Endodermal cell (in vitro differentiated cells): ENCODE data around the gene CHTF18. TPM values are rescaled to one million over a fixed set of nuclear protein-coding genes. Genes with fewer than 3 reads are reported as not detected.

ENCODE experiments used
- DNase-seq: peaks from one replicate; pipeline ENCODE4 v3.0.0-alpha.2; 2017
- H3K27ac ChIP-seq: 2 replicates; pipeline ENCODE4 v1.5.1; 2013; ENCODE audit warnings: mild to moderate bottlenecking, low read depth, low read length, moderate library complexity
- H3K27me3 ChIP-seq: 2 replicates; pipeline ENCODE4 v1.6.1; 2013; ENCODE audit warnings: mild to moderate bottlenecking, low read length, moderate library complexity; ENCODE audit not compliant: insufficient read depth, control insufficient read depth, poor library complexity, severe bottlenecking
- H3K36me3 ChIP-seq: 2 replicates; pipeline ENCODE4 v1.7.0; 2013; ENCODE audit warnings: mild to moderate bottlenecking, low read length, moderate library complexity; ENCODE audit not compliant: control insufficient read depth, insufficient read depth
- H3K4me1 ChIP-seq: one replicate; pipeline ENCODE4 v1.7.0; 2013; ENCODE audit warnings: low read length; ENCODE audit not compliant: control insufficient read depth, insufficient read depth
- H3K4me3 ChIP-seq: 2 replicates; pipeline ENCODE4 v1.5.1; 2013; ENCODE audit warnings: mild to moderate bottlenecking, low read length, moderate library complexity
- H3K9ac ChIP-seq: 2 replicates; pipeline ENCODE4 v1.6.1; 2013; ENCODE audit warnings: mild to moderate bottlenecking, low read length, moderate library complexity; ENCODE audit not compliant: poor library complexity, severe bottlenecking; ENCODE audit errors: extremely low read depth
- H3K9me3 ChIP-seq: 2 replicates; pipeline ENCODE4 v1.6.1; 2013; ENCODE audit warnings: mild to moderate bottlenecking, low read length, moderate library complexity; ENCODE audit not compliant: control insufficient read depth
- H3K27ac Mint-ChIP-seq: 2 replicates; pipeline ENCODE4 v1.8.0; 2020; ENCODE audit warnings: mixed read lengths
- H3K27me3 Mint-ChIP-seq: 2 replicates; pipeline ENCODE4 v1.8.0; 2021; ENCODE audit warnings: mild to moderate bottlenecking, mixed read lengths; ENCODE audit not compliant: insufficient read depth
- H3K36me3 Mint-ChIP-seq: 2 replicates; pipeline ENCODE4 v1.8.0; 2020; ENCODE audit warnings: low read depth, mixed read lengths
- H3K4me1 Mint-ChIP-seq: 2 replicates; pipeline ENCODE4 v1.8.0; 2020; ENCODE audit warnings: mixed read lengths
- H3K4me3 Mint-ChIP-seq: 2 replicates; pipeline ENCODE4 v1.8.0; 2020; ENCODE audit warnings: mild to moderate bottlenecking, moderate library complexity, mixed read lengths
- H3K9me3 Mint-ChIP-seq: 2 replicates; pipeline ENCODE4 v1.8.0; 2020; ENCODE audit warnings: mild to moderate bottlenecking, mixed read lengths
- CTCF ChIP-seq: fragments of 200-600 bp; sonication (generic); conservative IDR thresholded peaks from 2 replicates; pipeline ENCODE4 v1.5.0; 2021; ENCODE audit warnings: antibody characterized with exemption, mild to moderate bottlenecking
- WGBS, 2 experiments: methylation state at CpG; one replicate each; pipeline versions ENCODE4 v1.1.5 to v1.1.7; 2013; ENCODE audit warnings: missing lambda C conversion rate in 2 of 2, mixed read lengths in 1 of 2; ENCODE audit not compliant: insufficient coverage in 1 of 2, insufficient read length in 1 of 2; 5-methylcytosine and 5-hydroxymethylcytosine counted together
- total RNA-seq, 2 donors: library from RNA; stranded (reverse); fragmentation: NEBNext Ultra II Directional in 1 of 2; extraction: Animal tissue kit (Norgen Biotek cat#: 25700) in 1 of 2; gene quantifications; 2 replicates in 1 of 2; 3 replicates in 1 of 2; pipeline ENCODE4 v1.2.1, GENCODE V29; 2021

Gene CHTF18
- total RNA-seq, 2 donors from 2014 or later = 158 to 169 TPM

DNA sequence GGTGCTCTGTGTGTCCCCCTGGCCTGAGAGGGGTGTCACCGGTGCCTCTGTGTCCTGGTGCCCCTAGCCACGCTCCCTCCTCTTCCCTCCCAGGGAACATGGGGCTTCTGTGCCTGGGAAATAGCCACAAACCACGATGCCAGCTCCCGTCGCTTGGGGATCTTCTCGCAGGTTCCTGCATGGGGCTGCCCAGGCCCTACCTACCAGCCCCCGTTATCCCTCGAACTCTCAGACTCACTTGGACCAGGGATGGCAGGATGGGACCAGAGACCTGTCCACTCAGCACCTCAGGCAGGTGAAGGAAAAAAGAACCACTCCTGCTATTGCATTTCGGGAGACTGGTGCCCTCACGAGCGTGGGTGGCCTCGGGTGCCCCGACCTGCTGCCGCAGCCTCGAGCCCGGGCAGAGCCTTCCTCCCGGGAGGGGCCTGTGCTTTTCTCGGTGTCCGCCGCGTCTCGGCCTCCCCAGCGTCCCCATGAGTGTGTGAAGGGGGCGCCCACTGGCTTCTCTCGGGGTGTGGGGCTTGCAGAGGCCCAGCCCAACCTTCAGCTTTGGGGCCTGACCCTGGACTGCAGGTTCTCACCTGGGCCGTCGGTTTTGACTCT is 53.1 kb downstream of the CHTF18 start:
- H3K36me3 ChIP-seq = no peaks in the 10 kb centered on the region
- Mint-ChIP-seq H3K27ac (no peak overlapping the region), H3K27me3 (no peaks in the 10 kb centered on the region), H3K36me3 (no peaks in the 10 kb centered on the region), H3K9me3 (peaks cover 13% of the 10 kb centered on the region), H3K4me1 (no peaks in the 10 kb centered on the region), H3K4me3 (no peak overlapping the region)
- no peak overlapping the region for H3K9ac ChIP-seq
- no peak overlapping the region for H3K4me3 ChIP-seq
- H3K27ac ChIP-seq = no peak overlapping the region
- no peak for TF ChIP-seq CTCF
- H3K27me3 ChIP-seq = no peaks in the 10 kb centered on the region
- 92 to 100% methylated on average over 8 to 27 of the region's 27 CpGs for WGBS, 2 experiments
- DNase-seq = no peak
- H3K9me3 ChIP-seq = peaks cover 5% of the 10 kb centered on the region
- H3K4me1 ChIP-seq = no peaks in the 10 kb centered on the region

DNA sequence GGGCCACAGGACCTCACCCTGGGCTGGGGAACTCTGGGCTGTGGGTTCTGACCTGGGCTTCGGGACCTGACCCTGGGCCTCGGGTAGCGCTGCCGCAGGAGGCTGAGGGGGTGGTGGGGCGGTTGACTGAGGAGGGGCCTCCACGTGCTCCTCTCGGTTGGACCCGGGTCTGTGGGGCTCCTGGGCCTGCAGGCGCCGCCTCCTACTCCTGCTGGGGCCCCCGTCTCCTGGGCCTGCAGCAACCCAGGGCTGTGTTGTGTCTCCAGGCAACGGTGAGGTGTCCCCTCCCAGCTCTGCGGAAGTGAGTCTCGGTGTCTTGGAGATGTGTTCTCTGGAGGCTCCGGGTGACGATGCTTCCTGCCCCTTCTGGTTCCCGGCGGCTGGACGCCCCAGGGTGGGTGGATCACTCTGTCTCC is 53.6 kb downstream of the CHTF18 start:
- Mint-ChIP-seq H3K4me1 (no peaks in the 10 kb centered on the region), H3K27me3 (no peaks in the 10 kb centered on the region), H3K4me3 (no peak overlapping the region), H3K9me3 (peaks cover 9% of the 10 kb centered on the region), H3K36me3 (no peaks in the 10 kb centered on the region), H3K27ac (no peak overlapping the region)
- DNase-seq = no peak
- Histone ChIP-seq H3K4me1 (no peaks in the 10 kb centered on the region), H3K27me3 (no peaks in the 10 kb centered on the region), H3K9ac (no peak overlapping the region), H3K27ac (peak overlapping the region; percentile 63), H3K4me3 (no peak overlapping the region), H3K9me3 (no peaks in the 10 kb centered on the region), H3K36me3 (no peaks in the 10 kb centered on the region)
- TF ChIP-seq CTCF = no peak
- 83 to 91% methylated on average over 14 to 19 of the region's 19 CpGs for WGBS, 2 experiments

DNA sequence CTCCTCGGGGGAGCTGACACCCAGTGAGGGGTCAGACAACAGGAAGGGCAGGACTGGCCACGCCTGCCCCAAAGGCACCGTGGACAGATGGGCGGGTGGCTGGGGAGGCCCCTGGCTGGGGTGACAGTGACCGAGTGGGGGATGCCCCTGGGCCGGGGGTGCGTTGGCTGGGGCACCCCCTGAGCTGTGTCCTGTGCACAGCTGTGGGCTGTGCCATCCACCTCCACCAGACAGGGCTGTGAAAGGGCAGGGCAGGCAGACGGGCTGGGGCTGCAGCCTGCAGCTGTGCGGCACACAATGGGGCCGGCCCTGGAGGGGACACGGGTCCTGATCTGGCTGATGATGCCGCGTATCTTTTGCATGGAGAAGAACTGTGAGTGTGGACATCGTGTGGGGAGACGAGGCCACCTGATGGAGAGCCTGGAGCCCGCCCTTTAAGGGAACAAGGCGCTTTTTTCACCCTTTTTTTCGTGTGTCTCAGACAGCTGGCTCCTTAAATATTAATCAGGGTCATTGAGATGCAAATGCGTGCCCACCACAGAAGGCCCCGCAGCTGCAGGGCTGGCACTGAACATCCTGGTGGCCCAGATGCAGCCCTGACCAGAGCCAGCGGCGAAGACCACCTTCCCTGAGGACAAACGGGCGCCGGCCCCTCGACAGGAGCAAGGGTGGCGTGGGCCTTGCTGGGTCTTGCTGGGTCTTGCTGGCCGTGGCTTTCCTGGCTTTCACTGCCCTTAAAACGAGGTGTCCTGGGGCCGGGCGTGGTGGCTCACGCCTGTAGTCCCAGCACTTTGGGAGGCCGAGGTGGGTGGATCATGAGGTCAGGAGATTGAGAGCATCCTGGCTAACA is 54.5 kb downstream of the CHTF18 start:
- no peak overlapping the region for H3K27ac Mint-ChIP-seq
- no peaks in the 10 kb centered on the region for H3K27me3 Mint-ChIP-seq
- no peak overlapping the region for H3K4me3 Mint-ChIP-seq

More for the DNA sequence above, 54.5 kb downstream of the CHTF18 start:
- no peaks in the 10 kb centered on the region for H3K27me3 ChIP-seq
- DNase-seq = no peak
- no peaks in the 10 kb centered on the region for H3K36me3 Mint-ChIP-seq
- H3K4me3 ChIP-seq = no peak overlapping the region
- WGBS, 2 experiments = 82 to 84% methylated on average over 23 to 33 of the region's 33 CpGs
- TF ChIP-seq CTCF = no peak
- no peaks in the 10 kb centered on the region for H3K4me1 Mint-ChIP-seq
- H3K4me1 ChIP-seq = no peaks in the 10 kb centered on the region
- H3K36me3 ChIP-seq = no peaks in the 10 kb centered on the region
- H3K9me3 ChIP-seq = no peaks in the 10 kb centered on the region
- no peak overlapping the region for H3K9ac ChIP-seq
- H3K9me3 Mint-ChIP-seq = peaks cover 7% of the 10 kb centered on the region
- peak overlapping the region; percentile 63 for H3K27ac ChIP-seq
